A673 (cell line): ENCODE measurements around the gene IFIT5.

Experiments used
- EZH2 ChIP-seq: fragments of 200-600 bp; sonication (generic); IDR thresholded peaks from 2 replicates; pipeline ENCODE4 v1.6.1; 2017; ENCODE audit warnings: borderline replicate concordance, low read depth, mild to moderate bottlenecking, mixed read lengths, antibody characterized with exemption, low read length; ENCODE audit not compliant: poor library complexity, severe bottlenecking
- TF ChIP-seq, protein P1 (sequence below): fragments of 300-800, 200-600 bp; sonication (generic); conservative IDR thresholded peaks from 2 replicates; pipeline ENCODE4 v1.5.1; 2017; ENCODE audit warnings: low read depth, mild to moderate bottlenecking, antibody characterized with exemption, low read length, moderate library complexity, mixed read lengths

DNA sequence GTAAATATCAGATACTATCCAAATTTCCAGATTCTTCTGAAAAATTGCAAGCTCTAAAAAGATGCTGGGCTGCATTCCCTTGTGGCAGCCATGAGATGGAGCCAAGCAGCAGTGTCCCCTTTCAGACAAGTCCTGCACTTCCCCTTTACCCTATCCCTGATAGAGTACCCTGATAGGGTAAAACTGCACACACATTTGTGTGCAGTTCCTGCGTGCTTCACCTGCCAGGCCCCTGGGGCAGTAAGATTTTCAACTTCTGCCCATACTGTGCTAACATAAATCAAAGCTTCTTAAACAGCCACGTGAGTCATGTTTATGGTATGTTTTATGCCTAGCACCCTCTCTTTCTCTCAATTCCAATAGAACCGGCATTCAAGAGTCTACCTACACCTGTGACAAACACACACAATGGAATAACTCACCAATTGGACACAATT lies 52.2 kb downstream of the IFIT5 start:
- TF ChIP-seq, protein P1, sequence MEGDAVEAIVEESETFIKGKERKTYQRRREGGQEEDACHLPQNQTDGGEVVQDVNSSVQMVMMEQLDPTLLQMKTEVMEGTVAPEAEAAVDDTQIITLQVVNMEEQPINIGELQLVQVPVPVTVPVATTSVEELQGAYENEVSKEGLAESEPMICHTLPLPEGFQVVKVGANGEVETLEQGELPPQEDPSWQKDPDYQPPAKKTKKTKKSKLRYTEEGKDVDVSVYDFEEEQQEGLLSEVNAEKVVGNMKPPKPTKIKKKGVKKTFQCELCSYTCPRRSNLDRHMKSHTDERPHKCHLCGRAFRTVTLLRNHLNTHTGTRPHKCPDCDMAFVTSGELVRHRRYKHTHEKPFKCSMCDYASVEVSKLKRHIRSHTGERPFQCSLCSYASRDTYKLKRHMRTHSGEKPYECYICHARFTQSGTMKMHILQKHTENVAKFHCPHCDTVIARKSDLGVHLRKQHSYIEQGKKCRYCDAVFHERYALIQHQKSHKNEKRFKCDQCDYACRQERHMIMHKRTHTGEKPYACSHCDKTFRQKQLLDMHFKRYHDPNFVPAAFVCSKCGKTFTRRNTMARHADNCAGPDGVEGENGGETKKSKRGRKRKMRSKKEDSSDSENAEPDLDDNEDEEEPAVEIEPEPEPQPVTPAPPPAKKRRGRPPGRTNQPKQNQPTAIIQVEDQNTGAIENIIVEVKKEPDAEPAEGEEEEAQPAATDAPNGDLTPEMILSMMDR: peak; percentile 66
- TF ChIP-seq EZH2: no peak
